Measurements from ENCODE around the gene CFAP44.

GRCh38 chr3:113404637-113405036 is 36.7 kb downstream of the CFAP44 start:
- TF ChIP-seq CTCF (conservative IDR thresholded peaks at IDR 0.05 in 1 of 2, IDR thresholded peaks at IDR 0.05 in 1 of 2; ENCODE audit: extremely low read depth in 1 of 2, insufficient read depth in 1 of 2, low read depth in 1 of 2, low read length in 2 of 2): no peak
- TF ChIP-seq EZH2 (IDR thresholded peaks at IDR 0.05; ENCODE audit: borderline replicate concordance, low read length): no peak

Measured in mammary epithelial cell (primary cell).